ENCODE data around the gene DNAJB6.

DNAJB6 gene

DNA sequence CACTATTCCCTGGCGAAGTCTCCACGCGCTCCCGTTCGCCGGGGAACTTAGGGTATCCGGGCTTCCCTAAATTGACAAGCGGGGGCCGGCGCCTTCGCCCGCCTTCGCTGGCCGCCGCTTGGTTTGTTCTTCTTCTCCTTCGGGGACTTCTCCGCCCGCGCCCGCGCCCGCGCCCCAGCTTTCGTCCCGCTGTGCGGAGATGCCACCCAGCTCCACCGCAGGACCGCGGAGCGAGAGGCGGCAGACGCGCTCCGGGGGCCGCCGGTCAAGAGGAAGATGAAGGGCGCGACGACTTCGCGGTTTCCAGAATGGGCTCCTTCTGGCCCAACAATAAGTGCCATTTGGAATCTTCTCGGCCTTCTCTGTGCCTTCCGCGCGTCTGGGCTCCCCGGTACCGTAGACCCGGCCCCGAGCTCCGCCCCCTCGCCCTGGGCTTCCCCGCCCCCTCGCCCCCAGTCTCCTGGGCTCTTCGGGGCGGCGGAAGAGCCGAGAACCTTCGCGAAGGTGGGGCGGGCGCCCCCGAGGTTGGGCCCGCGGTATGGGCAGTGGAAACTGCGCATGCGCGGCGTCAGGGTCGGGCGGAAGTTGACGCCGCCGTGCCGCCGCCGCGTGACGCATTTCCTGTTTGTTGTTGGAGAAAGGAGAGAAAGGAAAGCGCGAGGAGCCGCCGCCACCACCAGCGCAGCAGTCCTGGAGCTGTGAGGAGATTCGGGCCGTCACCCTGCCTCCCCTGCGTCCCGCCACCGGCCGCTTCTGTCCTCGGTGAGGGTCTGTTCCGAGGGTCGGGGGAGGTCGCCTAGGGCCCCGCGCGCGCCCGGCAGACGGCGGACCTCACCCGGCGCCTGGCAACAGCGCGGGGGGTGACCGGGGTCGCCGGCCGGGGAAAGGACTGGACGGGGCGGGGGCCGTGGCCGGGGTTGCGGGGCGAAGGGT is at the start of gene DNAJB6:
DNAJB6 (plus strand) TSS at position 622 of the 933 bp plus-strand sequence. CDS start 21,569 bp downstream, outside the sequence.
- in situ Hi-C loops (cut with HindIII; ENCODE audit: low pct_unique_long_range_greater_than_20kb, low sequenced_read_pairs): no loop called here
- DNase-seq (ENCODE audit: low read depth in 1 of 2, low spot score in 1 of 2): peak; percentile 71 to 92
- no peak for TF ChIP-seq JUND (IDR thresholded peaks at IDR 0.05; ENCODE audit: low read depth)

DNA sequence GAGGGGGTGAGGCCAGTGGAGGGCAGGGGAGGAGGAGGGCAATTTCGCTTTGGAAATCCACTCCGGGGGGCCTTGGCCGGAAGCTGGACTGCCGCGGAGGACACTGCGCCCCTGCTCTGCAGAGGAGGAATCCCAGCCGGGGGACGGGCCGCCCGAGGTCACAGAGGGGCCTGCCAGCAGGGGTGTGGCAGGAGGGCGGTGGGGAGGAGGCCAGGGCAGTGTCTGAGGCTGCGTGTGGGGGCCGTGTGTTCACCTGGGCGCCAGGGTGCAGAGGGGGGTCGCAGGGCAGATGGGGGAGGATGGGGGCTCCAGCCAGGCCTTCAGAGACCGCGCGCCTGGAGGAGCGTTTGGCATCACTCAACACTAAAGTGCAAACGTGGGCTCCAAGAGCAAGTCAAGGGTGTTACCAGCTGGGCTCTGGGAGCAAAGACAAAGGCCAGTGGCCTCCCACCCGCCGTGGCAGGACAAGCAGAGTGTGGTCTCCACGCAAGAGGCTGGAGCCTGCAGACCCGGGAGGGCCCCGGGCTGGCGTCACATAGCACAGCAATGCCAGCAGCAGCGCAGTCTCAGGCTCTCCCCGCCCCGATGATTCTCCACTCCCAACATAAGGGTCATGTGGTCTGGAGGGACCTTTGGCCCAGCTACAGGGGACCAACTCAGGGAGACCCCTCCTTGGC is 45.3 kb upstream of the DNAJB6 start:
- TF ChIP-seq JUND (IDR thresholded peaks at IDR 0.05; ENCODE audit: low read depth): no peak
- DNase-seq (ENCODE audit: low read depth in 1 of 2, low spot score in 1 of 2): no peak
- in situ Hi-C loops (cut with HindIII; ENCODE audit: low pct_unique_long_range_greater_than_20kb, low sequenced_read_pairs): no loop called here

- DNase-seq (ENCODE audit: low read depth in 1 of 2, low spot score in 1 of 2): no peak
- TF ChIP-seq JUND (IDR thresholded peaks at IDR 0.05; ENCODE audit: low read depth): no peak
- in situ Hi-C loops (cut with HindIII; ENCODE audit: low pct_unique_long_range_greater_than_20kb, low sequenced_read_pairs): no loop called here
These were observed 44.5 kb upstream of the DNAJB6 start for GRCh38 chr7:157292258-157292657.

- DNase-seq (ENCODE audit: low read depth in 1 of 2, low spot score in 1 of 2): no peak
- in situ Hi-C loops (cut with HindIII; ENCODE audit: low pct_unique_long_range_greater_than_20kb, low sequenced_read_pairs): no loop called here
- no peak for TF ChIP-seq JUND (IDR thresholded peaks at IDR 0.05; ENCODE audit: low read depth)
These were observed 43.9 kb upstream of the DNAJB6 start for GRCh38 chr7:157292770-157293412.

DNA sequence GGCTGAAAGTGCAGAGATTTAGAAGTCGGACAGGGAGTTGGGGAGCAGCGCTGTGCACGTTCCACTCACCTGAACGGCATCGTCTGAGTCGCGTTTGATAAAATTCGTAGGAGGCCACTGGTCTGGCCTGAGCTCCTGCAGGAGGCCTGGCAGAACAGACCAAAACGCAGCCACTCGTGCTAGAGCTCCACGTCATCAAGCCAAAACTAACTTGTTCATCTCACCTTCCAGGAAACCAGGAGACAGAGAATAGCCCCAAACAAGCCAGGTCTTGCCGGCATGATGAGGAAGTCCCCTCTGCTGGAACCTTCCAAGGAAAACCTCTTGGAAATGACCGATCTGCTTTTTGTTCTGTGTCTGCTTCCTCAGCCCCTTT is 43.4 kb upstream of the DNAJB6 start:
- in situ Hi-C loops (cut with HindIII; ENCODE audit: low pct_unique_long_range_greater_than_20kb, low sequenced_read_pairs): no loop called here
- no peak for TF ChIP-seq JUND (IDR thresholded peaks at IDR 0.05; ENCODE audit: low read depth)
- DNase-seq (ENCODE audit: low read depth in 1 of 2, low spot score in 1 of 2): no peak

DNA sequence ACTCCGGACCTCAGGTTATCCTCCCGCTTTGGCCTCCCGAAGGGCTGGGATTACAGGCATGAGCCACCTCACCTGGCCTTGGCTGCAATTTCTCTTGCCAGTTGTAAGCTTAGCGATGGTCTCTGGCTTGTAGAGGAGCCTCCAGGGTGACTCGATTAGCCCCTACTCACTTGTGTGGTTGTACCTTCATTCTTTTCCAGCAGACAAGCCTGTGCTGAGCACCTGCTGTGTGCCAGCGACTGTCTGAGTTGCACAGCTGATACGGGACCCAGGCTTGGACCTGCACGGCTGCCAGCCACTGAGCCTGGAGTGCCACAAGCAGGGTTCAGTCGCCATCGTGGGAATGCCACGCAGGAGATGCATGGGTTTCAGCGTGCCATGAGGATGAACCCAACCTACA is 42.0 kb upstream of the DNAJB6 start:
- TF ChIP-seq JUND (IDR thresholded peaks at IDR 0.05; ENCODE audit: low read depth): no peak

GRCh38 chr7:157295338-157295737 is 41.5 kb upstream of the DNAJB6 start:
- in situ Hi-C loops (cut with HindIII; ENCODE audit: low pct_unique_long_range_greater_than_20kb, low sequenced_read_pairs): no loop called here
- TF ChIP-seq JUND (IDR thresholded peaks at IDR 0.05; ENCODE audit: low read depth): no peak
- no peak for DNase-seq (ENCODE audit: low read depth in 1 of 2, low spot score in 1 of 2)

More for the DNA sequence above, 42.0 kb upstream of the DNAJB6 start:
- DNase-seq (ENCODE audit: low read depth in 1 of 2, low spot score in 1 of 2): no peak
- in situ Hi-C loops (cut with HindIII; ENCODE audit: low pct_unique_long_range_greater_than_20kb, low sequenced_read_pairs): no loop called here

DNA sequence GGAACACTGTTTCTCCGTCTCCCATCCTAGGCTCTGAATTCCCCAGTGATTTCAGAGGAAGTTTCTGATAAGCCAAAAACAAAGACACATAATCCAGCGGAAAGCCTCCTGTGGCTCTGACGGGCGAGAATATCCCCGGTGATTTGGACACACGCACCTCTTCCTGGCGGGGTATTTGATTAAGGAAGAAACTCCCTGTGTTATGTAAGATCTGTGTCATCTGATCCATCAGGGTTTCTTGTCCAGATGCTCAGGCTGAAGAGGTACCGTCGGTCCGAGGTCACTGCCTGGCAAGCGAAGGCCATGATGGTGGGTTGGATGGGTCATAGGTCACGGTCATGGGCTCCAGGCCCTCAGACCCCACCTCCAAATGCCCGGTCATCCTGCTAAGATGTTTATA is 39.6 kb upstream of the DNAJB6 start:
- in situ Hi-C loops (cut with HindIII; ENCODE audit: low pct_unique_long_range_greater_than_20kb, low sequenced_read_pairs): no loop called here
- no peak for TF ChIP-seq JUND (IDR thresholded peaks at IDR 0.05; ENCODE audit: low read depth)
- DNase-seq (ENCODE audit: low read depth in 1 of 2, low spot score in 1 of 2): no peak

GRCh38 chr7:157299317-157299612 is 37.5 kb upstream of the DNAJB6 start:
- in situ Hi-C loops (cut with HindIII; ENCODE audit: low pct_unique_long_range_greater_than_20kb, low sequenced_read_pairs): no loop called here
- TF ChIP-seq JUND (IDR thresholded peaks at IDR 0.05; ENCODE audit: low read depth): no peak
- DNase-seq (ENCODE audit: low read depth in 1 of 2, low spot score in 1 of 2): no peak

DNA sequence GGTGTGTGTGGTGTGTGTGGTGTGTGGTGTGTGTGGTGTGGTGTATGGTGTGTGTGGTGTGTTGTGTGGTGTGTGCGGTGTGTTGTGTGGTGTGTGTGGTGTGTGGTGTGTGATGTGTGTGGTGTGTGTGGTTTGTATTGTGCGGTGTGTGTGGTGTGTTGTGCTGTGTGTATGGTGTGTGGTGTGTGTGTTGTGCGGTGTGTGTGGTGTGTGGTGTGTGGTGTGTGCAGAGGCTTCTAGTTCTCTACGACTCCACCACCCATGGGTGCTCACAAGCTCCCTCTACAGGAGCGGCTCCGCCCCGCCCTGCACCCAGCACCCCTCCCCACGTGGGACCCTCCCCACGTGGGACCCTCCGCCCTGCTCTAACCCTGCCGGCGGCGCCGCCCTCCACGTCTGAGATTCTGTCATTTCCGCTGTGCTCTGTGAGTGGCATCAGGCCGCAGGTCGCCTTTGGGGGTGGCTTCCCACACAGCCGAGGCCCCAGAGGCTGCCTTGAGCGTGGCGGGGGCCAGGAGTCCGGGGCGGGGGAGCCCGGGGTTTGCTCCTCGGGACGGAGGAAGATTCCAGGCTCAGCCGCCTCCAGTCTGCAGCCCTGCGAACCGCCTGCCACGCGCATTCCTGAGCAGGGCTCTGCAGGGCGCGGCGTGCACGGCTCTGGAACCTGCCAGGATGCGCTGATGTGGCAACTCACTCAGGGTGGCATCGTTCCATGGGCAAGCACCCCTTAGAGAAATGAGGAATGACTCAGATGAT is 37.0 kb upstream of the DNAJB6 start:
- in situ Hi-C loops (cut with HindIII; ENCODE audit: low pct_unique_long_range_greater_than_20kb, low sequenced_read_pairs): no loop called here
- TF ChIP-seq JUND (IDR thresholded peaks at IDR 0.05; ENCODE audit: low read depth): no peak
- DNase-seq (ENCODE audit: low read depth in 1 of 2, low spot score in 1 of 2): no peak

GRCh38 chr7:157300369-157300825 is 36.4 kb upstream of the DNAJB6 start:
- DNase-seq (ENCODE audit: low read depth in 1 of 2, low spot score in 1 of 2): no peak
- TF ChIP-seq JUND (IDR thresholded peaks at IDR 0.05; ENCODE audit: low read depth): no peak
- in situ Hi-C loops (cut with HindIII; ENCODE audit: low pct_unique_long_range_greater_than_20kb, low sequenced_read_pairs): no loop called here

DNA sequence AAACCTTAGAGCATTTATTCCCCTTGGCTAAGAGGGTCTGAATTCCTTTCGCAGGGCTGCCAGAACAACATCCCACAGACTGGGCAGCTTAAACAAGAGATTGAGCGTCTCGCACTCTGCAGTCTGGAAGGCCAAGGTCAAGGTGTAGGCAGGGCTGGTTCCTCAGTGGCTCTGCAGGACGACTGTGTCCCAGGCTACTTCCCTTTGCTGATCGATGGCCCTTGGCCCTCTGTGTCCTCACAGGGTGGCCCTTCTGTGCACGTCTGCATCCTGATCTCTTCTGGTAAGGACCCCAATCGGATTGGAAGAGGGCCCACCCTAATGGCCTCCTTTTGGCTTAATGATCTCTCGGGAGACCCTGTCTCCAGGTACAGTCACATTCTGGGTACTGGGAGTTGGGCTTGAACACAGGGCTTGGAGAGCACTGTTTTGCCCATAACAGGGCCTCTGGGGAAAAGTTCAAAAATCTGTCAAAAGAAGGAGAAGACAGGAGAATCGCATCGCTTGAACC is 35.1 kb upstream of the DNAJB6 start:
- in situ Hi-C loops (cut with HindIII; ENCODE audit: low pct_unique_long_range_greater_than_20kb, low sequenced_read_pairs): no loop called here
- no peak for TF ChIP-seq JUND (IDR thresholded peaks at IDR 0.05; ENCODE audit: low read depth)
- DNase-seq (ENCODE audit: low read depth in 1 of 2, low spot score in 1 of 2): no peak
